Measurements from ENCODE around the gene TMEM253.
A peak's percentile ranks its signal among the peaks of the same experiment; 100 is the strongest.

Gene TMEM253

GRCh38 chr14:21100931-21101330, at the start of gene TMEM253:
Gene TMEM253 (plus strand): TSS chr14:21101066. CDS start chr14:21101344, 278 bp downstream.
- no peak for DNase-seq

DNA sequence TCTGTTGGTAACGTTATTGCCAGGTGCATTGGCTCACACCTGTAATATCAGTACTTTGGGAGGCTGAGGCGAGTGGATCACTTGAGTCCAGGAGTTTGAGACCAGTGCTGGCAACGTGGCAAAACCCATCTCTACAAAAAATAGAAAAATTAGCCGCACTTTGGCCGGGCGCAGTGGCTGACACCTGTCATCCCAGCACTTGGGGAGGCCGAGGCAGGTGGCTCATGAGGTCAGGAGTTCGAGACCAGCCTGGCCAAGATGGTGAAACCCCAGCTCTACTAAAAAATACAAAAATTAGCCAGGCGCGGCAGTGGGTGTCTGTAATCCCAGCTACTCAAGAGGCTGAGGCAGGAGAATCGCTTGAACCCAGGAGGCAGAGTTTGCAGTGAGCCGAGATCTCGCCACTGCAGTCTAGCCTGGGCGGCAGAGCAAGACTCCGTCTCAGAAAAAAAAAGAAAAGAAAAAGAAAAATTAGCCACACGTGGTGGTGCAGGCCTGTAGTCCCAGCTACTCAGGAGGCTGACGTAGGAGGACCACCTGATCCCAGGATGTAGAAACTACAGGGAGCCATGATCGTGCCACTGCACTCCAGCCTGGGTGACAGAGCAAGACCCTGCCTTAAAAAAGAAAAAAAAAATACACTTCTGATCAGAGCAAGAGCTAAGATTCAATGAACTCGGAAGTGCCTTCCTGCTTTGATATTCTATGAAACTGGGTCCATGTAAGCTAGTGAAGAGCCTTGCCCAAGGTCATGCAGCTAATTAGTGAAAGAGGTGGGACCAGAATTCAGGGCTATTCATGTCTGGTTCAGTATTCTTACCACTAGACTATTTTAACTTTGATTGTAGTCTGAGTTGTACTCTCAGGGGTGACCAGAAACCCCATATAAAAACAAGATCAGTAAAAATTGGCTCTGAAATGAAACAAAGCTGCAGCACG, 47.4 kb upstream of the TMEM253 start:
- no peak for DNase-seq

- no peak for DNase-seq
Measured at GRCh38 chr14:21054123-21054767, 46.6 kb upstream of the TMEM253 start.

DNA sequence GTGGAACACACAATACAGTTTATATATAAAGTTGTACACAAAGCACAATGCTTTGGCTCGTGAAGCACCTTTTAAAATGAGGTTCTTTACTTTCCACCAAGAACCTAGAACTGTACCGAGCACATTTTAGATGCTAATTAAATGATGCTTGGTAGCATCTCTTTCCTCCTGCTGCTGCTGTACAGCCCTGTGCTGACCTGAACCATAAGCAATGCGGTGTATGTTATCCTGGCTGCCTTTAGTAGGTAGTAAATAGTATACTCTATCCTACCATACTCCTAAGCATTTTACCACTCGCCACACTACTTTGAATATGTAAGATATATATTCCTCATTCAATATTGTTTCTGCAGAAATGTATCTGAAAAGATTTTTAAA, 46.1 kb upstream of the TMEM253 start:
- DNase-seq = no peak

- peak in 1 of 3 experiments; percentile 36 for DNase-seq
Measured at GRCh38 chr14:21055432-21056117, 45.3 kb upstream of the TMEM253 start.

GRCh38 chr14:21056520-21057163, 44.2 kb upstream of the TMEM253 start:
- no peak for DNase-seq

- no peak for DNase-seq
Measured at GRCh38 chr14:21057803-21058675, 42.8 kb upstream of the TMEM253 start, which contains the start of gene RNASE8. Gene RNASE8 (plus strand): TSS chr14:21057822. CDS start chr14:21057893, 71 bp downstream.

DNA sequence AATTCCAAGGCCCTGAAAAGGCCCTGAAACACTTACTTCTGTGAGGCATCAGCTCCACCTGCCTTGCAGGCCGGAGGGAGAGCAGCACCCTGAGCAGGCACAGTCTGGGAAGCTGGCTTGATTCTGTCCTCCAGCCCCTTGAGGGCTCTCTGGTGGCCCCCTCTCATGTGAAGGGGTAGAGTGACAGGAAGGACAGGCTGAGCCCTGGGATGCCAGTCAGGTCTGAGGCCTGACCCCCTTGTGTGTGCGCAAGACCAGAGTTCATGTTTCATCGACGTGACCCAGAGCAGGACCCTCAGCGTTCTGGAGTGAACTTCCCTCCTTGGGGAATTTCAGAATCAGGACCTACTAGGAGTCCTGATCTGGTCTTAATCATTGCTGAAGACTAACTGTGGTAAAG, 42.0 kb upstream of the TMEM253 start:
- no peak for DNase-seq

GRCh38 chr14:21059842-21060613, 40.8 kb upstream of the TMEM253 start:
- no peak for DNase-seq

DNA sequence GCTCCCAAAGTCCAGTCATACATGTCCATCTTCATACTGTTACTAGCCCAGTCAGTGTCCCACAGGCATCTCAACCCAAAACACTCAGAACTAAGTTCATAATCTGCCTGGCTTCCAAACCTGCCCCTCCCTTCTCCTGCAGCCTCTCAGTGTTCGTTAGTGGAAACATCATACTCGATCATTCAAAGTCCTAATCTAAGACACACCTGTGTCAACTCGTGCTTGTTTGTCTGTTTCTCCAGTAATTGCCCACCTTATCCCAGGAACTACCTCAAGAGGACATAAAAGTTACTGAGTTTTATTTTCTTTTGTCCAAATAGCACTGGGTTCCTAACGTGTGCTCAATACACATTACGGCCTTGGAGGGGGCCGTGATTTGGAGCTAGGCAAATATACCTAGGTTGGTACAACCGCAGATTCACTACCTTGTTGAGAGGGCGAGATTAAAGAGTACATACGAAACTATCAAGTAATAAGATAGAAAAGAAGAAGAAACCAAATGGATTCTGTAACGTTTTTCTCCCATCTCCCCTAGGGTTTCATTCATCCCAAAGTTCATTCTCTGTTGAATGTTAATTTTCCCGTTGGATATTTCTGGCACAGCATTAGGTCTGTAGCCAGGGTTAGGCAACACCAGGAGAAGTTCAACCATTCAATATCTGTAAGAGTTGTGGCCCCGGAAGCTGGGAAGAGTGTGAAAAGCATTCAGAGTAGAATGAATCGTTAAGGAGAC, 40.1 kb upstream of the TMEM253 start:
- DNase-seq = no peak

GRCh38 chr14:21061347-21061668, 39.6 kb upstream of the TMEM253 start:
- DNase-seq = no peak

GRCh38 chr14:21063479-21063878, 37.4 kb upstream of the TMEM253 start:
- DNase-seq = no peak

- DNase-seq = peak in 1 of 3 experiments; percentile 40
Measured at GRCh38 chr14:21066882-21067502, 33.9 kb upstream of the TMEM253 start.

- peak; percentile 63 to 95 (median 90) for DNase-seq
Measured at GRCh38 chr14:21068521-21069387, 32.1 kb upstream of the TMEM253 start.

DNA sequence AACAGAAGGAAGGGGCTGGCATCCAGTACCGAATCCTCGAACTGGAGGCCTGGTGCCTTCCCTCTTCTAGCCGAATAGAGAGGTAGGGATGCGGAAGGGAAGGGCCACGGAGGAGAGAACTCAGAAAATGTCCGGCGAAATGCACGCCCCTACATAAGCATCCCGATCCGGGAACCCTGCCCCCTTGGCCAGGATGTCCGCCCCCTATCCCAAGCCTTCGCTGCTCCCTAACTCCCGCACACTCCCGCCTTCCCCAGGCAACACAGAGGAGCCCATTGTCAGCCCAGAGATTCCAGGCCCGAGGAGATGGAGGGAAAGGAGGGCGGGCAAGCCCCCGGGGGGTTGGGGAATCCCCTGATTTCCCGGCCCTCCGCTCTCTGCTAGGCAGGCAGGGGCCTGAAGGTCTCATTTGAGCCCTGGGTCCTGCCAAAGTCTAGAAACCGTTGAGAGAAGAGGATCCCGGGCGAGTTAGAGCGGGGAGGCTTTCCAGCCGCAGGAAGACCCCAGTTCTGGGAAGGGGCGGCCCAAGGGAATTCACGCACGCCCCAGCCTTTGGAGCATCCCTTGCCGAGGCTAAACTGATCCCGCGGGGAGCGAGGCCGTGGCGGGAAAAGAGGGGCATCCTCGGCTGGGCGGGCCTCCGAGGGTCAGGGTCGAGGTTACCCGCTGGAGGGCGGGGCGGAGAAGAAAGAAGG, 31.3 kb upstream of the TMEM253 start:
- peak in 2 of 3 experiments; percentile 87 to 92 for DNase-seq

DNA sequence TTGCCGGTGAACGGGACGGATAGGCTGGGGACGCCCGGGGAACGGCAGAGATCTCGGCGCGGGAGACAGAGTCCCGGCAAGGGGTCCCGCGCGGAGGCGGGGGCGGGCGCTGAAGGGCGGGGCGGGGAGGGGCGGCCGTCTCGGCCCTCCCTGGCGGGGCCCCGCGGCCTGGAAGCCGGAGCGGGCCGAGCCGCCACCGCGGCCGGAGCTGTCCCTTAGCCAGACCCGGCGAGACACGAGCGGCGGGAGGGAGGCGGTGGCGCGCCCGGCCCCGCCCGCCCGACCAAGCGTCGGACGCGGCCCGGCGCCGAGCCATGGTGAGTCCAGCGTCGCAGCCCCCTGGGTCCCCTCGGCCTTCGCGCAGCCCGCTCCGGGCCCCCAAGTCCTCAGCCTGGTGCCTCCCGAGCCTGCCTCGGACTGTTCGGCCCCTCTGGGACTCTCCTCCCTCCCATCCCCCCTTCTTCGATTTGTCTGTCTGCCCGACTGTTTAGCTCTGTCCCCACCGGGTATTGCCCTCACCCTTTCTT, 30.7 kb upstream of the TMEM253 start, which contains the start of gene ARHGEF40:
Gene ARHGEF40, plus strand, starts transcription at position 222 of the 527 bp plus-strand sequence. Its CDS starts 93 bp downstream, at position 315.
- DNase-seq = peak in 2 of 3 experiments; percentile 30 to 92

GRCh38 chr14:21070610-21071224, 30.1 kb upstream of the TMEM253 start:
- DNase-seq = peak in 2 of 3 experiments; percentile 76 to 84
